Osteoblast (primary cell): ENCODE results near the gene UBXN4. TPM values are rescaled to one million over a fixed set of nuclear protein-coding genes. Genes with fewer than 3 reads are reported as not detected.
"Not testable (repeated sequence)": the region's sequence is repeated elsewhere in the genome, so short reads cannot be mapped to it uniquely, and the experiment has no call there.

ENCODE experiments used
- DNase-seq: peaks from one replicate; pipeline ENCODE4 v3.0.0; 2011; ENCODE audit warnings: low spot score, mixed read lengths; ENCODE audit not compliant: insufficient read length; ENCODE audit errors: missing footprints
- H2AFZ ChIP-seq: 2 replicates; pipeline ENCODE4 v1.6.0; 2011; ENCODE audit warnings: mild to moderate bottlenecking, low read length
- H3K27ac ChIP-seq: 2 replicates; pipeline ENCODE4 v1.5.1; 2011; ENCODE audit warnings: mild to moderate bottlenecking, low read depth, low read length, moderate library complexity
- H3K27me3 ChIP-seq: 2 replicates; pipeline ENCODE4 v1.6.0; 2012; ENCODE audit warnings: mild to moderate bottlenecking, control low read depth, inconsistent platforms, low read length, moderate library complexity; ENCODE audit not compliant: insufficient read depth
- H3K36me3 ChIP-seq: 2 replicates; pipeline ENCODE4 v1.5.1; 2011; ENCODE audit warnings: mild to moderate bottlenecking, low read length, control low read depth, moderate library complexity; ENCODE audit not compliant: insufficient read depth
- H3K4me1 ChIP-seq: 2 replicates; pipeline ENCODE4 v1.5.1; 2011; ENCODE audit warnings: mild to moderate bottlenecking, low read length, control low read depth, moderate library complexity; ENCODE audit not compliant: insufficient read depth
- H3K4me2 ChIP-seq: 2 replicates; pipeline ENCODE4 v1.6.0; 2011; ENCODE audit warnings: mild to moderate bottlenecking, low read length; ENCODE audit not compliant: insufficient read depth
- H3K4me3 ChIP-seq: fragments of 200-600 bp; sonication (generic); 3 replicates; pipeline ENCODE4 v1.5.1; 2012; ENCODE audit warnings: mild to moderate bottlenecking, low read length, inconsistent platforms; ENCODE audit not compliant: insufficient read depth
- H3K79me2 ChIP-seq: 2 replicates; pipeline ENCODE4 v1.6.0; 2012; ENCODE audit warnings: mild to moderate bottlenecking, low read length, control low read depth, inconsistent platforms; ENCODE audit not compliant: insufficient read depth
- H3K9me3 ChIP-seq: 2 replicates; pipeline ENCODE4 v1.5.1; 2011; ENCODE audit warnings: low read depth, low read length, control low read depth
- H4K20me1 ChIP-seq: 2 replicates; pipeline ENCODE4 v1.6.0; 2012; ENCODE audit warnings: mild to moderate bottlenecking, low read length, control low read depth; ENCODE audit not compliant: insufficient read depth
- CTCF ChIP-seq: IDR thresholded peaks from 2 replicates; pipeline ENCODE4 v1.5.1; 2011; ENCODE audit warnings: mild to moderate bottlenecking, low read depth, low read length, moderate library complexity; ENCODE audit errors: extremely low read depth
- total RNA-seq: library from RNA; depleted of rRNA; stranded (reverse); fragments of >200 nt; gene quantifications from 2 replicates; pipeline ENCODE4 v1.2.3, GENCODE V29; 2012

Gene UBXN4
- total RNA-seq, 1 donor = 75.6 TPM

GRCh38 chr2:135800513-135801460, 59.1 kb downstream of the UBXN4 start:
- peaks cover 3% of the 10 kb centered on the region for H3K4me1 ChIP-seq
- no peak overlapping the region for H2AFZ ChIP-seq
- no peak for TF ChIP-seq CTCF
- no peaks in the 10 kb centered on the region for H3K27me3 ChIP-seq
- no peak overlapping the region for H3K4me3 ChIP-seq
- H3K9me3 ChIP-seq = peaks cover 2% of the 10 kb centered on the region
- H3K4me2 ChIP-seq = no peak overlapping the region
- no peaks in the 10 kb centered on the region for H3K36me3 ChIP-seq
- DNase-seq = no peak
- H3K79me2 ChIP-seq = no peaks in the 10 kb centered on the region
- H4K20me1 ChIP-seq = no peaks in the 10 kb centered on the region
- no peak overlapping the region for H3K27ac ChIP-seq

- H3K4me2 ChIP-seq = no peak overlapping the region
- no peak for TF ChIP-seq CTCF
- no peak overlapping the region for H3K4me3 ChIP-seq
- H4K20me1 ChIP-seq = no peaks in the 10 kb centered on the region
- no peaks in the 10 kb centered on the region for H3K36me3 ChIP-seq
- no peak for DNase-seq
- H3K27me3 ChIP-seq = no peaks in the 10 kb centered on the region
- no peaks in the 10 kb centered on the region for H3K79me2 ChIP-seq
- peaks cover 3% of the 10 kb centered on the region for H3K4me1 ChIP-seq
- no peak overlapping the region for H3K27ac ChIP-seq
- no peak overlapping the region for H2AFZ ChIP-seq
- H3K9me3 ChIP-seq = peaks cover 2% of the 10 kb centered on the region
Measured at GRCh38 chr2:135802350-135802749, 60.7 kb downstream of the UBXN4 start.

- H3K4me3 ChIP-seq = no peak overlapping the region
- no peaks in the 10 kb centered on the region for H3K36me3 ChIP-seq
- no peaks in the 10 kb centered on the region for H3K79me2 ChIP-seq
- H4K20me1 ChIP-seq = no peaks in the 10 kb centered on the region
- no peak for DNase-seq
- H3K4me2 ChIP-seq = no peak overlapping the region
- H3K27me3 ChIP-seq = no peaks in the 10 kb centered on the region
- H3K27ac ChIP-seq = no peak overlapping the region
- TF ChIP-seq CTCF = no peak
- H3K4me1 ChIP-seq = no peaks in the 10 kb centered on the region
- H3K9me3 ChIP-seq = peaks cover 2% of the 10 kb centered on the region
- no peak overlapping the region for H2AFZ ChIP-seq
Measured at GRCh38 chr2:135803278-135803677, 61.6 kb downstream of the UBXN4 start.

- not testable (repeated sequence) for H3K27me3 ChIP-seq, H3K4me1 ChIP-seq, H3K9me3 ChIP-seq, DNase-seq, H3K27ac ChIP-seq, H3K36me3 ChIP-seq, H4K20me1 ChIP-seq, H3K4me2 ChIP-seq, H3K4me3 ChIP-seq, H2AFZ ChIP-seq, H3K79me2 ChIP-seq
Measured at GRCh38 chr2:135807874-135808273, 66.2 kb downstream of the UBXN4 start.
